H9 (cell line): ENCODE data around the gene IWS1. TPM values are rescaled to one million over a fixed set of nuclear protein-coding genes. Genes with fewer than 3 reads are reported as not detected.

Experiments
- DNase-seq: peaks from one replicate; pipeline ENCODE4 v3.0.0-alpha.2; 2017
- H2AFZ ChIP-seq: one replicate; pipeline ENCODE4 v1.6.1; 2013; ENCODE audit warnings: mild to moderate bottlenecking, low read length, control low read depth, moderate library complexity
- H2AK5ac ChIP-seq: 2 replicates; pipeline ENCODE4 v1.6.1; 2013; ENCODE audit warnings: low read length, control low read depth, mixed read lengths; ENCODE audit not compliant: insufficient read length
- H2BK120ac ChIP-seq: one replicate; pipeline ENCODE4 v1.6.1; 2013; ENCODE audit warnings: low read depth, mild to moderate bottlenecking, low read length, control low read depth, inconsistent platforms; ENCODE audit not compliant: poor library complexity, severe bottlenecking
- H2BK12ac ChIP-seq: 2 replicates; pipeline ENCODE4 v1.6.1; 2013; ENCODE audit warnings: low read length, control low read depth, mixed read lengths, low read depth; ENCODE audit not compliant: insufficient read length
- H2BK15ac ChIP-seq: 2 replicates; pipeline ENCODE4 v1.6.1; 2013; ENCODE audit warnings: low read depth, low read length, control low read depth
- H2BK20ac ChIP-seq: one replicate; pipeline ENCODE4 v1.6.1; 2013; ENCODE audit warnings: low read depth, mild to moderate bottlenecking, low read length, control low read depth, inconsistent platforms; ENCODE audit not compliant: poor library complexity, severe bottlenecking
- H2BK5ac ChIP-seq: 2 replicates; pipeline ENCODE4 v1.6.1; 2013; ENCODE audit warnings: low read length, control low read depth, mixed read lengths; ENCODE audit not compliant: insufficient read length
- H3K14ac ChIP-seq: 2 replicates; pipeline ENCODE4 v1.6.1; 2013; ENCODE audit warnings: low read length, control low read depth; ENCODE audit not compliant: insufficient read depth
- H3K18ac ChIP-seq: 2 replicates; pipeline ENCODE4 v1.6.1; 2013; ENCODE audit warnings: low read depth, mild to moderate bottlenecking, mixed read lengths, low read length, control low read depth; ENCODE audit not compliant: insufficient read length
- H3K23ac ChIP-seq: 2 replicates; pipeline ENCODE4 v1.6.1; 2013; ENCODE audit warnings: low read length, control low read depth, mixed read lengths, low read depth; ENCODE audit not compliant: insufficient read length
- H3K23me2 ChIP-seq: 2 replicates; pipeline ENCODE4 v1.6.1; 2013; ENCODE audit warnings: low read depth, mild to moderate bottlenecking, mixed read lengths, low read length, control low read depth; ENCODE audit not compliant: insufficient read length, poor library complexity, severe bottlenecking
- H3K27ac ChIP-seq: 2 replicates; pipeline ENCODE4 v1.5.1; 2013; ENCODE audit warnings: low read length, control low read depth, mixed read lengths, low read depth; ENCODE audit not compliant: insufficient read length
- H3K27me3 ChIP-seq: 2 replicates; pipeline ENCODE4 v1.6.1; 2013; ENCODE audit warnings: low read length, control low read depth, inconsistent platforms; ENCODE audit not compliant: insufficient read depth
- H3K4ac ChIP-seq: 2 replicates; pipeline ENCODE4 v1.6.1; 2013; ENCODE audit warnings: low read depth, mild to moderate bottlenecking, control low read depth, inconsistent platforms, low read length, moderate library complexity
- H3K4me1 ChIP-seq: 2 replicates; pipeline ENCODE4 v1.6.1; 2013; ENCODE audit warnings: low read length, control low read depth, inconsistent platforms; ENCODE audit not compliant: insufficient read depth
- H3K4me2 ChIP-seq: 2 replicates; pipeline ENCODE4 v1.6.1; 2013; ENCODE audit warnings: low read length, control low read depth, mixed read lengths; ENCODE audit not compliant: insufficient read length, insufficient read depth
- H3K56ac ChIP-seq: 2 replicates; pipeline ENCODE4 v1.6.1; 2013; ENCODE audit warnings: low read depth, mild to moderate bottlenecking, mixed read lengths, low read length, control low read depth; ENCODE audit not compliant: insufficient read length
- H3K79me1 ChIP-seq: 2 replicates; pipeline ENCODE4 v1.6.1; 2013; ENCODE audit warnings: low read depth, mild to moderate bottlenecking, moderate library complexity, low read length, control low read depth, inconsistent platforms; ENCODE audit not compliant: insufficient read depth, poor library complexity, severe bottlenecking
- H3K79me2 ChIP-seq: 2 replicates; pipeline ENCODE4 v1.6.1; 2013; ENCODE audit warnings: low read length, control low read depth, inconsistent platforms; ENCODE audit not compliant: insufficient read depth
- H3K9ac ChIP-seq: 2 replicates; pipeline ENCODE4 v1.6.1; 2013; ENCODE audit warnings: low read length, control low read depth, mixed read lengths; ENCODE audit not compliant: insufficient read length; ENCODE audit errors: extremely low read depth
- H3K9me3 ChIP-seq: one replicate; pipeline ENCODE4 v1.6.1; 2013; ENCODE audit warnings: low read depth, low read length, inconsistent platforms; ENCODE audit not compliant: control insufficient read depth
- H3T11ph ChIP-seq: one replicate; pipeline ENCODE4 v1.6.1; 2013; ENCODE audit warnings: mild to moderate bottlenecking, low read length, control low read depth, inconsistent platforms
- H4K20me1 ChIP-seq: one replicate; pipeline ENCODE4 v1.6.1; 2013; ENCODE audit not compliant: control insufficient read depth, insufficient read length, insufficient read depth
- H4K5ac ChIP-seq: 2 replicates; pipeline ENCODE4 v1.6.1; 2013; ENCODE audit warnings: low read depth, mild to moderate bottlenecking, mixed read lengths, low read length, control low read depth; ENCODE audit not compliant: insufficient read length
- H4K8ac ChIP-seq: replicated peaks from 2 replicates; pipeline ENCODE4 v1.6.1; 2013; ENCODE audit warnings: low read length, control low read depth, mixed read lengths, low read depth; ENCODE audit not compliant: insufficient read length
- H4K91ac ChIP-seq: 2 replicates; pipeline ENCODE4 v1.6.1; 2013; ENCODE audit warnings: low read depth, mild to moderate bottlenecking, moderate library complexity, mixed read lengths, low read length, control low read depth; ENCODE audit not compliant: insufficient read length
- H3K27ac Mint-ChIP-seq, 3 experiments: 2 replicates in 2 of 3; 3 replicates in 1 of 3; pipeline ENCODE4 v1.8.0; 2020 to 2021; ENCODE audit warnings: mixed read lengths in 3 of 3, mild to moderate bottlenecking in 1 of 3, moderate library complexity in 1 of 3
- H3K27me3 Mint-ChIP-seq: 2 replicates; pipeline ENCODE4 v1.8.0; 2021; ENCODE audit warnings: low read depth, mild to moderate bottlenecking, moderate library complexity, mixed read lengths
- H3K36me3 Mint-ChIP-seq, 3 experiments: 2 replicates in 2 of 3; 3 replicates in 1 of 3; pipeline ENCODE4 v1.8.0; 2020 to 2021; ENCODE audit warnings: low read depth in 3 of 3, mixed read lengths in 3 of 3; ENCODE audit not compliant: insufficient read depth in 1 of 3
- H3K4me1 Mint-ChIP-seq, 2 experiments: 2 replicates each; pipeline ENCODE4 v1.8.0; 2020; ENCODE audit warnings: mixed read lengths in 2 of 2
- H3K4me3 Mint-ChIP-seq, 2 experiments: 2 replicates in 1 of 2; 3 replicates in 1 of 2; pipeline ENCODE4 v1.8.0; 2020 to 2021; ENCODE audit warnings: mild to moderate bottlenecking in 2 of 2, mixed read lengths in 2 of 2, moderate library complexity in 1 of 2
- H3K9me3 Mint-ChIP-seq, 2 experiments: 2 replicates in 1 of 2; 3 replicates in 1 of 2; pipeline ENCODE4 v1.8.0; 2020; ENCODE audit warnings: mild to moderate bottlenecking in 2 of 2, mixed read lengths in 2 of 2, moderate library complexity in 1 of 2
- WGBS: extraction: QIAGEN DNeasy Blood & Tissue Kit; methylation state at CpG from one replicate; pipeline ENCODE4 v1.1.7; 2013; ENCODE audit warnings: missing lambda C conversion rate, low lambda C conversion rate, mixed read lengths; ENCODE audit not compliant: insufficient read length; ENCODE audit errors: extremely low coverage; 5-methylcytosine and 5-hydroxymethylcytosine counted together
- total RNA-seq: library from RNA; stranded (reverse); gene quantifications from 2 replicates; pipeline ENCODE4 v1.2.1, GENCODE V29; 2021
- TF ChIP-seq, protein P1 (sequence below): fragments of 200-600 bp; sonication (generic); conservative IDR thresholded peaks from 3 replicates; pipeline ENCODE4 v1.8.0; 2021; ENCODE audit warnings: antibody characterized with exemption, mild to moderate bottlenecking

The IWS1 gene
- total RNA-seq, 1 experiment from 2014 or later: 66.2 TPM

- no peak for DNase-seq
- peaks cover 6 to 7% of the 10 kb centered on the region in 2 experiments for H3K9me3 Mint-ChIP-seq
These were observed 2.2 kb upstream of the IWS1 start for GRCh38 chr2:127528487-127528886.

More at GRCh38 chr2:127528487-127528886, 2.2 kb upstream of the IWS1 start:
- H3K27me3 ChIP-seq: no peaks in the 10 kb centered on the region
- Mint-ChIP-seq H3K27ac (no peak overlapping the region), H3K4me3 (no peak overlapping the region), H3K36me3 (peaks cover 0 to 9% (median 6%) of the 10 kb centered on the region in 3 experiments), H3K4me1 (peaks cover 16 to 20% of the 10 kb centered on the region in 2 experiments), H3K27me3 (peaks cover 10% of the 10 kb centered on the region)
- H3T11ph ChIP-seq: no peak overlapping the region
- H3K4me2 ChIP-seq: no peak overlapping the region
- H3K79me2 ChIP-seq: peaks cover 14% of the 10 kb centered on the region
- no peak overlapping the region for H2BK120ac ChIP-seq
- no peak overlapping the region for H2AK5ac ChIP-seq
- H3K23me2 ChIP-seq: peaks cover 9% of the 10 kb centered on the region
- no peak overlapping the region for H2AFZ ChIP-seq
- TF ChIP-seq, protein P1, sequence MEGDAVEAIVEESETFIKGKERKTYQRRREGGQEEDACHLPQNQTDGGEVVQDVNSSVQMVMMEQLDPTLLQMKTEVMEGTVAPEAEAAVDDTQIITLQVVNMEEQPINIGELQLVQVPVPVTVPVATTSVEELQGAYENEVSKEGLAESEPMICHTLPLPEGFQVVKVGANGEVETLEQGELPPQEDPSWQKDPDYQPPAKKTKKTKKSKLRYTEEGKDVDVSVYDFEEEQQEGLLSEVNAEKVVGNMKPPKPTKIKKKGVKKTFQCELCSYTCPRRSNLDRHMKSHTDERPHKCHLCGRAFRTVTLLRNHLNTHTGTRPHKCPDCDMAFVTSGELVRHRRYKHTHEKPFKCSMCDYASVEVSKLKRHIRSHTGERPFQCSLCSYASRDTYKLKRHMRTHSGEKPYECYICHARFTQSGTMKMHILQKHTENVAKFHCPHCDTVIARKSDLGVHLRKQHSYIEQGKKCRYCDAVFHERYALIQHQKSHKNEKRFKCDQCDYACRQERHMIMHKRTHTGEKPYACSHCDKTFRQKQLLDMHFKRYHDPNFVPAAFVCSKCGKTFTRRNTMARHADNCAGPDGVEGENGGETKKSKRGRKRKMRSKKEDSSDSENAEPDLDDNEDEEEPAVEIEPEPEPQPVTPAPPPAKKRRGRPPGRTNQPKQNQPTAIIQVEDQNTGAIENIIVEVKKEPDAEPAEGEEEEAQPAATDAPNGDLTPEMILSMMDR: peak; percentile 23; the same call in 2 of the 3 replicates
- no peak overlapping the region for H4K8ac ChIP-seq
- no peak overlapping the region for H2BK15ac ChIP-seq
- H3K56ac ChIP-seq: no peak overlapping the region
- H3K18ac ChIP-seq: no peak overlapping the region
- no CpG with 5 or more reads among the region's 4 CpGs for WGBS
- no peak overlapping the region for H3K4ac ChIP-seq
- no peak overlapping the region for H4K91ac ChIP-seq
- H3K9me3 ChIP-seq: no peaks in the 10 kb centered on the region
- no peak overlapping the region for H3K23ac ChIP-seq
- no peaks in the 10 kb centered on the region; the same call in 1 of the 2 replicates for H3K4me1 ChIP-seq
- no peak overlapping the region for H3K27ac ChIP-seq
- no peak overlapping the region for H2BK5ac ChIP-seq
- H3K9ac ChIP-seq: no peak overlapping the region
- no peaks in the 10 kb centered on the region for H3K79me1 ChIP-seq
- no peak overlapping the region for H2BK20ac ChIP-seq
- no peaks in the 10 kb centered on the region for H4K20me1 ChIP-seq
- H4K5ac ChIP-seq: no peak overlapping the region
- H2BK12ac ChIP-seq: no peak overlapping the region
- no peak overlapping the region for H3K14ac ChIP-seq
